GM19324 (cell line): Measurements from ENCODE around the gene IL17RD.

ENCODE experiments used
- ATAC-seq: cut with Tn5 transposase; IDR thresholded peaks from one replicate; pipeline ENCODE4 v1.9.1; 2021; ENCODE audit warnings: mild to moderate bottlenecking, moderate library complexity; ENCODE audit not compliant: unreplicated experiment, low FRiP score

IL17RD gene

GRCh38 chr3:57164657-57165573, at the start of gene IL17RD:
Gene IL17RD (minus strand): TSS chr3:57165353. CDS start chr3:57165286, 67 bp downstream.
- no peak for ATAC-seq

GRCh38 chr3:57206423-57206822, 41.3 kb upstream of the IL17RD start:
- ATAC-seq: no peak

GRCh38 chr3:57199895-57200297, 34.7 kb upstream of the IL17RD start, which contains the start of gene HESX1:
Gene HESX1 (minus strand): TSS chr3:57199978. CDS start chr3:57199918, 60 bp downstream.
- no peak for ATAC-seq

GRCh38 chr3:57194641-57195040, 29.5 kb upstream of the IL17RD start:
- ATAC-seq: no peak

- no peak for ATAC-seq
Observed at GRCh38 chr3:57192028-57192427, 26.9 kb upstream of the IL17RD start.

GRCh38 chr3:57184526-57184925, 19.4 kb upstream of the IL17RD start:
- no peak for ATAC-seq

GRCh38 chr3:57179580-57180410, 14.6 kb upstream of the IL17RD start:
- ATAC-seq: no peak

- no peak for ATAC-seq
Observed at GRCh38 chr3:57176045-57176444, 10.9 kb upstream of the IL17RD start.

- ATAC-seq: no peak
Observed at GRCh38 chr3:57173687-57174086, 8.5 kb upstream of the IL17RD start.

GRCh38 chr3:57170946-57171345, 5.8 kb upstream of the IL17RD start:
- no peak for ATAC-seq

- no peak for ATAC-seq
Observed at GRCh38 chr3:57169872-57170623, 4.9 kb upstream of the IL17RD start.

- no peak for ATAC-seq
Observed at GRCh38 chr3:57169108-57169507, 4.0 kb upstream of the IL17RD start.

- ATAC-seq: no peak
Observed at GRCh38 chr3:57168151-57168550, 3.0 kb upstream of the IL17RD start.

GRCh38 chr3:57166660-57167059, 1.5 kb upstream of the IL17RD start:
- ATAC-seq: no peak

- no peak for ATAC-seq
Observed at GRCh38 chr3:57165641-57166040, 488 bp upstream of the IL17RD start.

- no peak for ATAC-seq
Observed at GRCh38 chr3:57164217-57164656, 916 bp downstream of the IL17RD start.

- ATAC-seq: no peak
Observed at GRCh38 chr3:57163751-57164150, 1.4 kb downstream of the IL17RD start.

GRCh38 chr3:57161915-57162314, 3.2 kb downstream of the IL17RD start:
- ATAC-seq: no peak

GRCh38 chr3:57160765-57161538, 4.2 kb downstream of the IL17RD start:
- ATAC-seq: no peak
